ENCODE data around the gene MCEMP1.

Gene MCEMP1

DNA sequence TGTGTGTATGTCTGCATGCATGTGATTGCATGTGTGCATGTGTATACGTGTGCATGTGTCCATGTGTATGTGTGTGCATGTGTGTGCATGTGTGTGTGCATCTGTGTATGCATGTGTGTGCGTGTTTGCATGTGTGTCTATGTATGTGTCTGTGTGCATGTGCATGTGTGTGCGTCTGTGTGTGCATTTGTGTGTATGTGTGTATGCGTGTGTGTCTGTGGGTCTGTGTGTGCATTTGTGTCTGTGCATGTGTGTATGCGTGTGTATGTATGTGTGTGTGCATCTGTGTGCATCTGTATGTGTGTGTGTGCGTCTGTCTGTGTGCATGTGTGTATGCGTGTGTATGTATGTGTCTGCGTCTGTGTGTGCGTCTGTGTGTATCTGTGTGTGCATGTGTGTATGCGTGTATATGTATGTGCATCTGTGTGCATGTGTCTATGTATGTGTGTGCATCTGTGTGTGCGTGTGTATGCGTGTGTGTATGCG lies 37.0 kb upstream of the MCEMP1 start:
- no peak overlapping the region for H3K27ac ChIP-seq

DNA sequence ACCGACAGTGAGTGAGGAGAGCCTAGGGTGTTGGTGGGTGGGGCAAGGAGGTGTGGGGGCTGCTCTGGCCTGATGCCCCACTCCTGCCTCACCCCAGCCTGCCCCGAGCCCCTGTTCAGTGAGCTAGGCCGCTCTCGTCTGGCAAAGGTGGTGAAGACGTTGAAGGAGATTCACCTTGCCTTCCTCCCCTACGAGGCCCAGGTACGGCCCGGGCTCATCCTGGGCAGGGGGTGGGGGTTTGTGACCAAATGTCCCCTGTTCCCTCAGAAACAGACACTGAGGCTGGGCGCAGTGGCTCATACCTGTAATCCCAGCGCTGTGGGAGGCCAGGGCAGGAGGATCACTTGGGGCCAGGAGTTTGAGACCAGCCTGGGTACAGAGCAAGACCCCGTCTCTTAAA lies 36.1 kb upstream of the MCEMP1 start:
- no peak for TF ChIP-seq ZFX (IDR thresholded peaks at IDR 0.05; ENCODE audit: borderline replicate concordance)
- TF ChIP-seq, protein P1, sequence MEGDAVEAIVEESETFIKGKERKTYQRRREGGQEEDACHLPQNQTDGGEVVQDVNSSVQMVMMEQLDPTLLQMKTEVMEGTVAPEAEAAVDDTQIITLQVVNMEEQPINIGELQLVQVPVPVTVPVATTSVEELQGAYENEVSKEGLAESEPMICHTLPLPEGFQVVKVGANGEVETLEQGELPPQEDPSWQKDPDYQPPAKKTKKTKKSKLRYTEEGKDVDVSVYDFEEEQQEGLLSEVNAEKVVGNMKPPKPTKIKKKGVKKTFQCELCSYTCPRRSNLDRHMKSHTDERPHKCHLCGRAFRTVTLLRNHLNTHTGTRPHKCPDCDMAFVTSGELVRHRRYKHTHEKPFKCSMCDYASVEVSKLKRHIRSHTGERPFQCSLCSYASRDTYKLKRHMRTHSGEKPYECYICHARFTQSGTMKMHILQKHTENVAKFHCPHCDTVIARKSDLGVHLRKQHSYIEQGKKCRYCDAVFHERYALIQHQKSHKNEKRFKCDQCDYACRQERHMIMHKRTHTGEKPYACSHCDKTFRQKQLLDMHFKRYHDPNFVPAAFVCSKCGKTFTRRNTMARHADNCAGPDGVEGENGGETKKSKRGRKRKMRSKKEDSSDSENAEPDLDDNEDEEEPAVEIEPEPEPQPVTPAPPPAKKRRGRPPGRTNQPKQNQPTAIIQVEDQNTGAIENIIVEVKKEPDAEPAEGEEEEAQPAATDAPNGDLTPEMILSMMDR (IDR thresholded peaks at IDR 0.05), result no peak
- no peak overlapping the region for H3K27ac ChIP-seq

More for the DNA sequence above, 37.0 kb upstream of the MCEMP1 start:
- TF ChIP-seq ZFX (IDR thresholded peaks at IDR 0.05; ENCODE audit: borderline replicate concordance), result no peak
- TF ChIP-seq, protein P1 (IDR thresholded peaks at IDR 0.05), result no peak

DNA sequence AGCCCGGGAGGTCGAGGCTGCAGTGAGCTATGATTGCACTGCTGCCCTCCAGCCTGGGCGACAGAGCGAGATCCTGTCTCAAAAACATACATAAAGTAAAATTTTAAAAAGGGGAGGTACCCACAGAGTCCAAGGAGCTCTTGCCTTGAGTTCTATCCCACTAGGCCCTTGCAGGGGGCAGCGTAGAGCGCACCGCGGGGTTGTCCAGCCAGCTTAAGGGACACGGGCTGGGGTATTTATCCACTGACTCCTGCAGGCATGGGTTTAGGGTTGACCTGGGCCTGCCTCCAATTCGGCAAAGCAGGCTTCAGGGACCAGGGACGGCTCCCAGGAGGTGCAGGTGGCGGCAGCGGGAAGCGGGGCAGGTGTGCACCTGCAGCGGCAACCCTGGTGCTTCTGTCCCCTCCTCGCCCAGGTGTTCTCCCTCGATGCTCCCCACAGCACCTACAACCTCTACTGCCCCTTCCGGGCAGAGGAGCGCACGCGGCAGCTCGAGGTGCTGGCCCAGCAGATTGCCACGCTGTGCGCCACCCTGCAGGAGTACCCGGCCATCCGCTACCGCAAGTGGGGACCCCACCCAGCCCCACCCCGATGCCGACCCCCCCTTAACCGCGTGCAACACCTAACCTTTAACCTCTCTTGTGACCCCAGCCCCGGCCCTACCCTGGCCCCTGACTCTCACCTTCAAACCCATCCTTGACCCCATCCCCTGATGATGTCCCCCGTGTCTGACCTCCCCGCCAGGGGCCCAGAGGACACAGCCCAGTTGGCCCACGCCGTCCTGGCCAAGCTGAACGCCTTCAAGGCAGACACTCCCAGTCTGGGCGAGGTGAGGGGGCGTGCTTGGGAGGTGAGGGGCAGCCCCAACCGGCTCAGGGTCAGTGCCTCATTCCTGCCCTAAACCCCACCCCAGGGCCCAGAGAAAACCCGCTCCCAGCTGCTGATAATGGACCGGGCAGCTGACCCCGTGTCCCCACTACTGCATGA lies 35.3 kb upstream of the MCEMP1 start:
- no peak overlapping the region for H3K27ac ChIP-seq
- TF ChIP-seq, protein P1 (IDR thresholded peaks at IDR 0.05), result no peak
- no peak for TF ChIP-seq ZFX (IDR thresholded peaks at IDR 0.05; ENCODE audit: borderline replicate concordance)

DNA sequence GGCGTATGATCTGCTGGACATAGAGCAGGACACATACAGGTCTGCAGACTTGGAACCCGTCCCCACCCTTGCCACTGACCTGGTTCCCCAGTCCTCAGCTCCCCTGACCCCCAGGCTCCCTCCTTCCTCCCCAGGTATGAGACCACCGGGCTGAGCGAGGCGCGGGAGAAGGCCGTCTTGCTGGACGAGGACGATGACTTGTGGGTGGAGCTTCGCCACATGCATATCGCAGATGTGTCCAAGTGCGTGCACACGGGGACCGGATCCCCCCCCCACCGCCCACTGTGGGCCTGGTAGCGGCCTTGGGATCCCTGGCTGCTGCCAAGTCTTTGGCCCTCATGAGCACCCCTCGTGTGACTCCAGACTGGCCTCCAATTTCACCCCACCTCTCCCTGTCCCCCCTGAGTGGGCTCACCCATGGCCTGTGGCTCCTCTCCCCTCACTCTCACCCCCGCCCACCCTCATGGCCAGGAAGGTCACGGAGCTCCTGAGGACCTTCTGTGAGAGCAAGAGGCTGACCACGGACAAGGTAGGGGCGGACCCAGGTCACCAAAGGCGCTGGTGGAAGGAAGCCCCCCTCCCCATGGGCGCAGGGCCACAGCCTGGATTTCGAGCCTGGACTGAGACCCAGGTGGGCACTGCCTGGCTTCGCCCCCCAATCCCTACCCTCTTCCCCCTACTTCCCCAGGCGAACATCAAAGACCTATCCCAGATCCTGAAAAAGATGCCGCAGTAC lies 34.4 kb upstream of the MCEMP1 start:
- peak overlapping the region; percentile 26; the same call in 1 of the 2 replicates for H3K27ac ChIP-seq
- TF ChIP-seq ZFX (IDR thresholded peaks at IDR 0.05; ENCODE audit: borderline replicate concordance), result no peak
- TF ChIP-seq, protein P1 (IDR thresholded peaks at IDR 0.05), result no peak

DNA sequence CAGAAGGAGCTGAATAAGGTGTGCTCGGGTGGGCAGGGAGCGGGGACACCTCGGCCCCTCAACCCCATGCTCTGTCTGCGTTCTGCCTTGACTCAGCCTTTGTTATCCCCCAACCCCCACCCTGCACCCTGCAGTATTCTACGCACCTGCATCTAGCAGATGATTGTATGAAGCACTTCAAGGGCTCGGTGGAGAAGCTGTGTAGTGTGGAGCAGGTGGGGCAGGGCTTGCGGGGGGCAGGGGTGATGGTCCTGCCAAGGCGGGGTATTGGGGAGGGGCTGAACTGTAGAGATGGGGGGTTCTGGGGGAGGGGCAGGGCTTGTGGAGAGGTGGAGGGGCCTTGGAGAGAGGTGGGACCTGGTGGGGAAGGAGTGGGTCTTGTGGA lies 33.9 kb upstream of the MCEMP1 start:
- H3K27ac ChIP-seq, result peak overlapping the region; percentile 26; the same call in 1 of the 2 replicates
- TF ChIP-seq, protein P1 (IDR thresholded peaks at IDR 0.05), result no peak
- TF ChIP-seq ZFX (IDR thresholded peaks at IDR 0.05; ENCODE audit: borderline replicate concordance), result no peak

DNA sequence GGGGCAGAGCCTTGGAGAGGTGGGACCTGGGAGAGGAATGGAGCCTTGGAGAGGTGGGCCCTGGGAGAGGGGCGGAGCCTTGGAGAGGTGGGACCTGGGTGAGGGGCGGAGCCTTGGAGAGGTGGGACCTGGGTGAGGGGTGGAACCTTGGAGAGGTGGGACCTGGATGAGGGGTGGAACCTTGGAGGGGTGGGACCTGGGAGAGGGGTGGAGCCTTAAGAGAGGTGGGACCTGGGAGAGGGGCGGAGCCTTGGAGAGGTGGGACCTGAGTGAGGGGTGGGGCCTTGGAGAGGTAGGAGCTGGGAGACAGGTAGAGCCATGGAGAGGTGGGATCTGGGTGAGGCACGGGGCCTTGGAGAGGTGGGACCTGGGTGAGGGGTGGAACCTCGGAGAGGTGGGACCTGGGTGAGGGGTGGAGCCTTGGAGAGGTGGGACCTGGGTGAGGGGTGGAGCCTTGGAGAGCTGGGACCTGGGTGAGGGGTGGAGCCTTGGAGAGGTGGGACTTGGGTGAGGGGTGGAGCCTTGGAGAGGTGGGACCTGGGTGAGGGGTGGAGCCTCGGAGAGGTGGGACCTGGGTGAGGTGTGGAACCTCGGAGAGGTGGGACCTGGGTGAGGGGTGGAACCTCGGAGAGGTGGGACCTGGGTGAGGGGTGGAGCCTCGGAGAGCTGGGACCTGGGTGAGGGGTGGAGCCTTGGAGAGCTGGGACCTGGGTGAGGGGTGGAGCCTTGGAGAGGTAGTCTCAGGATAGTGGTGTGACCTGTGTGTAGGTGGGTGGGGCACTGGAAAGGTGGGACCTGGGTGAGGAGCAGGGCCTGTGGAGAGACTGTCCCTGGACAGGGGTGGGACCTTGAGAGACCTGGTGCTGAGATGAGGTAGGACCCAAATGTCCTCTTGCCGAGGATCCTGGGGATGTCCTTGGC lies 33.0 kb upstream of the MCEMP1 start:
- peak overlapping the region; percentile 48 for H3K27ac ChIP-seq

DNA sequence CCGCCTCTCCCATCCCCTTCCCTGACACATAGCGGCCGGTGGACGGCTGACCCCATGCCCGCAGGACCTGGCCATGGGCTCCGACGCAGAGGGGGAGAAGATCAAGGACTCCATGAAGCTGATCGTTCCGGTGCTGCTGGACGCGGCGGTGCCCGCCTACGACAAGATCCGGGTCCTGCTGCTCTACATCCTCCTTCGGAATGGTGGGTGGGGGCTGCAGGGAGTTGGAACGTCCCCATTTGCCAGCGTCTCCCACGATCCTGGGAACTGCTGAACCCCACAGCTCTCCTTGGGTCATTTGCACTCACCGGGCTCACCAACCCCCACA lies 32.4 kb upstream of the MCEMP1 start:
- peak overlapping the region; percentile 48 for H3K27ac ChIP-seq
- no peak for TF ChIP-seq ZFX (IDR thresholded peaks at IDR 0.05; ENCODE audit: borderline replicate concordance)
- TF ChIP-seq, protein P1 (IDR thresholded peaks at IDR 0.05), result no peak
